OCI-LY7 (cell line): ENCODE data around the gene MS4A8.

Experiments used
- CTCF ChIP-seq: fragments of 200-600 bp; sonication (generic); conservative IDR thresholded peaks from 2 replicates; pipeline ENCODE4 v1.5.1; 2014; ENCODE audit warnings: mild to moderate bottlenecking, antibody characterized with exemption, low read length, moderate library complexity, mixed read lengths
- EZH2phosphoT487 ChIP-seq: fragments of 200-600 bp; sonication (generic); IDR thresholded peaks from 2 replicates; pipeline ENCODE4 v1.6.1; 2018; ENCODE audit warnings: low read depth, borderline replicate concordance, mild to moderate bottlenecking, mixed run types, antibody characterized with exemption, low read length, moderate library complexity, mixed read lengths

GRCh38 chr11:60734279-60734678 is 34.9 kb downstream of the MS4A8 start:
- TF ChIP-seq CTCF: no peak
- TF ChIP-seq EZH2phosphoT487: no peak
